GM23338 (cell line): ENCODE results near the gene RBM48. TPM values are rescaled to one million over a fixed set of nuclear protein-coding genes. Genes with fewer than 3 reads are reported as not detected.

Experiments
- ATAC-seq: fragments of 200-7000 bp; cut with Tn5 transposase; 3 replicates; pipeline ENCODE4 v1.9.1; 2020
- DNase-seq: peaks from one replicate; pipeline ENCODE4 v3.0.0-alpha.2; 2015; ENCODE audit warnings: low spot score
- H2AFZ ChIP-seq: fragments of 200-600 bp; sonication (generic); 2 replicates; pipeline ENCODE4 v1.8.0; 2016; ENCODE audit warnings: antibody characterized with exemption, mild to moderate bottlenecking, moderate library complexity
- H3F3A ChIP-seq: fragments of 200-600 bp; sonication (generic); replicated peaks from 2 replicates; pipeline ENCODE4 v1.8.0; 2017; ENCODE audit warnings: antibody characterized with exemption, mixed run types, low read depth
- H3K27ac ChIP-seq: fragments of 200-600 bp; sonication (generic); 2 replicates; pipeline ENCODE4 v1.6.1; 2016; ENCODE audit warnings: low read depth
- H3K27me3 ChIP-seq: fragments of 200-600 bp; sonication (generic); 2 replicates; pipeline ENCODE4 v1.8.0; 2016; ENCODE audit warnings: mild to moderate bottlenecking, mixed run types, moderate library complexity; ENCODE audit not compliant: insufficient read depth
- H3K36me3 ChIP-seq: fragments of 200-600 bp; sonication (generic); 2 replicates; pipeline ENCODE4 v1.8.0; 2016; ENCODE audit warnings: mild to moderate bottlenecking; ENCODE audit not compliant: insufficient read depth
- H3K4me1 ChIP-seq: fragments of 200-600 bp; sonication (generic); 2 replicates; pipeline ENCODE4 v1.8.0; 2016; ENCODE audit warnings: mild to moderate bottlenecking, moderate library complexity; ENCODE audit not compliant: insufficient read depth
- H3K4me2 ChIP-seq: fragments of 200-600 bp; sonication (generic); 2 replicates; pipeline ENCODE4 v1.7.1; 2017; ENCODE audit warnings: mixed run types
- H3K4me3 ChIP-seq: fragments of 200-600 bp; sonication (generic); 2 replicates; pipeline ENCODE4 v1.6.1; 2016; ENCODE audit warnings: mixed run types
- H3K79me2 ChIP-seq: fragments of 200-600 bp; sonication (generic); replicated peaks from 2 replicates; pipeline ENCODE4 v1.8.0; 2017; ENCODE audit warnings: mild to moderate bottlenecking; ENCODE audit not compliant: insufficient read depth
- H3K9me2 ChIP-seq: fragments of 200-600 bp; sonication (generic); 2 replicates; pipeline ENCODE4 v1.8.0; 2017; ENCODE audit not compliant: insufficient read depth
- H4K20me1 ChIP-seq: fragments of 200-600 bp; sonication (generic); replicated peaks from 2 replicates; pipeline ENCODE4 v1.8.0; 2017; ENCODE audit warnings: mild to moderate bottlenecking; ENCODE audit not compliant: insufficient read depth
- H3K27ac Mint-ChIP-seq: 2 replicates; pipeline ENCODE4 v1.8.0; 2020; ENCODE audit warnings: inconsistent platforms, mild to moderate bottlenecking, moderate library complexity, mixed read lengths
- H3K27me3 Mint-ChIP-seq: 3 replicates; pipeline ENCODE4 v1.8.0; 2022; ENCODE audit warnings: low read depth, mild to moderate bottlenecking, moderate library complexity, mixed read lengths, inconsistent platforms; ENCODE audit not compliant: insufficient read depth, poor library complexity
- H3K36me3 Mint-ChIP-seq: 3 replicates; pipeline ENCODE4 v1.8.0; 2021; ENCODE audit warnings: low read depth, mild to moderate bottlenecking, inconsistent platforms, moderate library complexity, mixed read lengths
- H3K4me1 Mint-ChIP-seq: 3 replicates; pipeline ENCODE4 v1.8.0; 2020; ENCODE audit warnings: mild to moderate bottlenecking, inconsistent platforms, mixed read lengths
- H3K4me3 Mint-ChIP-seq: 3 replicates; pipeline ENCODE4 v1.8.0; 2021; ENCODE audit warnings: moderate library complexity, mild to moderate bottlenecking, inconsistent platforms, mixed read lengths
- H3K9me3 Mint-ChIP-seq: 3 replicates; pipeline ENCODE4 v1.8.0; 2020; ENCODE audit warnings: moderate library complexity, mild to moderate bottlenecking, inconsistent platforms, mixed read lengths
- CREB1 ChIP-seq: fragments of 250-450 bp; sonication (Bioruptor Pico); IDR thresholded peaks from 2 replicates; pipeline ENCODE4 v1.5.0; 2020; ENCODE audit warnings: low read depth, mild to moderate bottlenecking, moderate library complexity
- EZH2 ChIP-seq: fragments of 200-600 bp; sonication (generic); IDR thresholded peaks from one replicate; pipeline ENCODE4 v1.8.0; 2017; ENCODE audit warnings: antibody characterized with exemption, mild to moderate bottlenecking, low read depth; ENCODE audit not compliant: unreplicated experiment
- EZH2phosphoT487 ChIP-seq: fragments of 200-600 bp; sonication (generic); IDR thresholded peaks from one replicate; pipeline ENCODE4 v1.8.1; 2018; ENCODE audit warnings: antibody characterized with exemption; ENCODE audit not compliant: unreplicated experiment
- JUNB ChIP-seq: IDR thresholded peaks from one replicate; pipeline ENCODE4 v1.6.1; 2016; ENCODE audit warnings: antibody characterized with exemption; ENCODE audit not compliant: unreplicated experiment
- NANOG ChIP-seq: IDR thresholded peaks from 2 replicates; pipeline ENCODE4 v1.6.1; 2016; ENCODE audit warnings: antibody characterized with exemption, borderline replicate concordance
- POLR2AphosphoS5 ChIP-seq: IDR thresholded peaks from 2 replicates; pipeline ENCODE4 v1.6.1; 2016; ENCODE audit warnings: antibody characterized with exemption, low read depth
- STAT1 ChIP-seq: IDR thresholded peaks from one replicate; pipeline ENCODE4 v1.6.1; 2016; ENCODE audit warnings: antibody characterized with exemption; ENCODE audit not compliant: unreplicated experiment
- ZNF114 ChIP-seq: fragments of 250-450 bp; sonication (Bioruptor Pico); IDR thresholded peaks from 2 replicates; pipeline ENCODE4 v1.5.0; 2020; ENCODE audit warnings: mild to moderate bottlenecking, moderate library complexity
- ZNF331 ChIP-seq: fragments of 250-450 bp; sonication (Bioruptor Pico); IDR thresholded peaks from 2 replicates; pipeline ENCODE4 v1.5.0; 2020; ENCODE audit warnings: low read depth, mild to moderate bottlenecking, moderate library complexity
- polyA plus RNA-seq: library from polyadenylated mRNA; unstranded; fragments of >200 nt; fragmentation: Nextera tagmentation; extraction: Ambion mirVana; gene quantifications from 2 replicates; pipeline ENCODE4 v1.2.1, GENCODE V29; 2016
- total RNA-seq: library from RNA; depleted of rRNA; stranded (reverse); fragments of >200 nt; shearing (Covaris generic); gene quantifications from 2 replicates; pipeline ENCODE4 v1.2.3, GENCODE V29; 2014
- TF ChIP-seq, protein P1 (sequence below), 2 experiments: fragments of 200-600 bp in 1 of 2; sonication (generic) in 1 of 2; conservative IDR thresholded peaks; 2 replicates each; pipeline versions ENCODE4 v1.5.1 to v1.6.1; 2016 to 2017; ENCODE audit warnings: antibody characterized with exemption in 2 of 2, low read depth in 2 of 2, mild to moderate bottlenecking in 2 of 2, moderate library complexity in 1 of 2
- TF ChIP-seq, protein P2 (sequence below): IDR thresholded peaks from one replicate; pipeline ENCODE4 v1.6.1; 2018; ENCODE audit warnings: antibody characterized with exemption; ENCODE audit not compliant: unreplicated experiment
- TF ChIP-seq, protein P3 (sequence below): fragments of 250-450 bp; sonication (Bioruptor Pico); IDR thresholded peaks from 2 replicates; pipeline ENCODE4 v1.5.0; 2020; ENCODE audit warnings: mild to moderate bottlenecking, moderate library complexity
- TF ChIP-seq, protein P4 (sequence below): IDR thresholded peaks from 2 replicates; pipeline ENCODE4 v1.6.1; 2016; ENCODE audit warnings: antibody characterized with exemption

The RBM48 gene
- total and polyA plus RNA-seq, 2 experiments from 2014 or later, result 8.8 to 11.1 TPM

DNA sequence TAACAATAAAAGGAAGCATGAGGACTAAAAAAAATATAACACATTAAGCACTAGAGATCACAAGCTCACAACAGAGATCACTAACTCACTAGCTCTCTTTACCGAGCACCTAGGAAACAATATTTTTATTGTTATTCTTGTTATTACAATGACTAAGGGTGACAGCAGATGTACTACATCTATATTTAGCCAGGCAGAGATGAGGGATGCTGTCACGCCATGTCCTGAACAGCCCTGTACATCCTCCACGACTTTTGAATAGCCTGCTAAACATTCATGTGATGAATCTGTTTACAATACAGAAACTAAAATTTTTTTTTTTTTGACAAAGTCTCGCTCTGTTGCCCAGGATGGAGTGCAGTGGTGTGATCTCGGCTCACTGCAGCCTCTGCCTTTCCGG, 38.9 kb downstream of the RBM48 start (continued):
- TF ChIP-seq CREB1 (CRISPR knock-in tag), result no peak
- TF ChIP-seq STAT1, result no peak
- TF ChIP-seq ZNF331 (CRISPR knock-in tag), result no peak
- no peak for TF ChIP-seq JUNB
- no peak for TF ChIP-seq ZNF114 (CRISPR knock-in tag)

DNA sequence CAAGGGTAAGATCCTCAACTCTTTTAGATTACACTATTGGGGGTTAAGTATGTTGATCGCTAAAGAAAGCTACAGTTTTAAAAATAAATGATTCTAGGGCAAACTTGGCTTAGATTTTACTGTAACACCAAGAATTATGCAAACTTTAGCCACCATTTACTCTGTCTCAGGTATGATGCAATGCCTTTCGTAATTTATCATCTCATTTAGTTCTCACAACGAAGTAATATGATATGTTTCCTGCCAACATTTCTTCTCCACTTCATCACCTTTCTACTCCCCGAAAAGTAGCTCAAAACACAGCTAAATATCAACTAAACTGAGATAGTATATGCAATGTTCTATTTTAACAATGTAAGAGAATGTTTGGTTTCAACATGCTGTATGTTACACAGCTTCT, 40.5 kb downstream of the RBM48 start:
- Histone ChIP-seq H3K27ac (no peak overlapping the region), H2AFZ (no peak overlapping the region), H3K9me2 (no peaks in the 10 kb centered on the region), H3F3A (no peaks in the 10 kb centered on the region), H4K20me1 (no peaks in the 10 kb centered on the region; the same call in none of the 2 replicates), H3K36me3 (peaks cover 16% of the 10 kb centered on the region; the same call in 1 of the 2 replicates), H3K4me3 (no peak overlapping the region), H3K79me2 (0 out of 2 replicates have a peak, but pooled peaks cover 3% of the 10 kb centered on the region), H3K27me3 (no peaks in the 10 kb centered on the region), H3K4me1 (no peaks in the 10 kb centered on the region), H3K4me2 (no peak overlapping the region)
- H3K27me3 Mint-ChIP-seq, result no peaks in the 10 kb centered on the region
- H3K4me1 Mint-ChIP-seq, result no peaks in the 10 kb centered on the region; the same call in 1 of the 3 replicates
- H3K27ac Mint-ChIP-seq, result no peak overlapping the region
- H3K36me3 Mint-ChIP-seq, result peaks cover 44% of the 10 kb centered on the region
- no peak for DNase-seq
- no peaks in the 10 kb centered on the region for H3K9me3 Mint-ChIP-seq
- TF ChIP-seq EZH2, result no peak
- no peak for TF ChIP-seq NANOG
- no peak for TF ChIP-seq ZNF331 (CRISPR knock-in tag)
- no peak for TF ChIP-seq JUNB
- TF ChIP-seq, protein P1, sequence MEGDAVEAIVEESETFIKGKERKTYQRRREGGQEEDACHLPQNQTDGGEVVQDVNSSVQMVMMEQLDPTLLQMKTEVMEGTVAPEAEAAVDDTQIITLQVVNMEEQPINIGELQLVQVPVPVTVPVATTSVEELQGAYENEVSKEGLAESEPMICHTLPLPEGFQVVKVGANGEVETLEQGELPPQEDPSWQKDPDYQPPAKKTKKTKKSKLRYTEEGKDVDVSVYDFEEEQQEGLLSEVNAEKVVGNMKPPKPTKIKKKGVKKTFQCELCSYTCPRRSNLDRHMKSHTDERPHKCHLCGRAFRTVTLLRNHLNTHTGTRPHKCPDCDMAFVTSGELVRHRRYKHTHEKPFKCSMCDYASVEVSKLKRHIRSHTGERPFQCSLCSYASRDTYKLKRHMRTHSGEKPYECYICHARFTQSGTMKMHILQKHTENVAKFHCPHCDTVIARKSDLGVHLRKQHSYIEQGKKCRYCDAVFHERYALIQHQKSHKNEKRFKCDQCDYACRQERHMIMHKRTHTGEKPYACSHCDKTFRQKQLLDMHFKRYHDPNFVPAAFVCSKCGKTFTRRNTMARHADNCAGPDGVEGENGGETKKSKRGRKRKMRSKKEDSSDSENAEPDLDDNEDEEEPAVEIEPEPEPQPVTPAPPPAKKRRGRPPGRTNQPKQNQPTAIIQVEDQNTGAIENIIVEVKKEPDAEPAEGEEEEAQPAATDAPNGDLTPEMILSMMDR (conservative IDR thresholded peaks at IDR 0.05; ENCODE audit: low read depth in 2 of 2), result no peak
- TF ChIP-seq, protein P2, sequence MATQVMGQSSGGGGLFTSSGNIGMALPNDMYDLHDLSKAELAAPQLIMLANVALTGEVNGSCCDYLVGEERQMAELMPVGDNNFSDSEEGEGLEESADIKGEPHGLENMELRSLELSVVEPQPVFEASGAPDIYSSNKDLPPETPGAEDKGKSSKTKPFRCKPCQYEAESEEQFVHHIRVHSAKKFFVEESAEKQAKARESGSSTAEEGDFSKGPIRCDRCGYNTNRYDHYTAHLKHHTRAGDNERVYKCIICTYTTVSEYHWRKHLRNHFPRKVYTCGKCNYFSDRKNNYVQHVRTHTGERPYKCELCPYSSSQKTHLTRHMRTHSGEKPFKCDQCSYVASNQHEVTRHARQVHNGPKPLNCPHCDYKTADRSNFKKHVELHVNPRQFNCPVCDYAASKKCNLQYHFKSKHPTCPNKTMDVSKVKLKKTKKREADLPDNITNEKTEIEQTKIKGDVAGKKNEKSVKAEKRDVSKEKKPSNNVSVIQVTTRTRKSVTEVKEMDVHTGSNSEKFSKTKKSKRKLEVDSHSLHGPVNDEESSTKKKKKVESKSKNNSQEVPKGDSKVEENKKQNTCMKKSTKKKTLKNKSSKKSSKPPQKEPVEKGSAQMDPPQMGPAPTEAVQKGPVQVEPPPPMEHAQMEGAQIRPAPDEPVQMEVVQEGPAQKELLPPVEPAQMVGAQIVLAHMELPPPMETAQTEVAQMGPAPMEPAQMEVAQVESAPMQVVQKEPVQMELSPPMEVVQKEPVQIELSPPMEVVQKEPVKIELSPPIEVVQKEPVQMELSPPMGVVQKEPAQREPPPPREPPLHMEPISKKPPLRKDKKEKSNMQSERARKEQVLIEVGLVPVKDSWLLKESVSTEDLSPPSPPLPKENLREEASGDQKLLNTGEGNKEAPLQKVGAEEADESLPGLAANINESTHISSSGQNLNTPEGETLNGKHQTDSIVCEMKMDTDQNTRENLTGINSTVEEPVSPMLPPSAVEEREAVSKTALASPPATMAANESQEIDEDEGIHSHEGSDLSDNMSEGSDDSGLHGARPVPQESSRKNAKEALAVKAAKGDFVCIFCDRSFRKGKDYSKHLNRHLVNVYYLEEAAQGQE, result no peak
- TF ChIP-seq CREB1 (CRISPR knock-in tag), result no peak
- no peak for TF ChIP-seq ZNF114 (CRISPR knock-in tag)
- TF ChIP-seq, protein P3, sequence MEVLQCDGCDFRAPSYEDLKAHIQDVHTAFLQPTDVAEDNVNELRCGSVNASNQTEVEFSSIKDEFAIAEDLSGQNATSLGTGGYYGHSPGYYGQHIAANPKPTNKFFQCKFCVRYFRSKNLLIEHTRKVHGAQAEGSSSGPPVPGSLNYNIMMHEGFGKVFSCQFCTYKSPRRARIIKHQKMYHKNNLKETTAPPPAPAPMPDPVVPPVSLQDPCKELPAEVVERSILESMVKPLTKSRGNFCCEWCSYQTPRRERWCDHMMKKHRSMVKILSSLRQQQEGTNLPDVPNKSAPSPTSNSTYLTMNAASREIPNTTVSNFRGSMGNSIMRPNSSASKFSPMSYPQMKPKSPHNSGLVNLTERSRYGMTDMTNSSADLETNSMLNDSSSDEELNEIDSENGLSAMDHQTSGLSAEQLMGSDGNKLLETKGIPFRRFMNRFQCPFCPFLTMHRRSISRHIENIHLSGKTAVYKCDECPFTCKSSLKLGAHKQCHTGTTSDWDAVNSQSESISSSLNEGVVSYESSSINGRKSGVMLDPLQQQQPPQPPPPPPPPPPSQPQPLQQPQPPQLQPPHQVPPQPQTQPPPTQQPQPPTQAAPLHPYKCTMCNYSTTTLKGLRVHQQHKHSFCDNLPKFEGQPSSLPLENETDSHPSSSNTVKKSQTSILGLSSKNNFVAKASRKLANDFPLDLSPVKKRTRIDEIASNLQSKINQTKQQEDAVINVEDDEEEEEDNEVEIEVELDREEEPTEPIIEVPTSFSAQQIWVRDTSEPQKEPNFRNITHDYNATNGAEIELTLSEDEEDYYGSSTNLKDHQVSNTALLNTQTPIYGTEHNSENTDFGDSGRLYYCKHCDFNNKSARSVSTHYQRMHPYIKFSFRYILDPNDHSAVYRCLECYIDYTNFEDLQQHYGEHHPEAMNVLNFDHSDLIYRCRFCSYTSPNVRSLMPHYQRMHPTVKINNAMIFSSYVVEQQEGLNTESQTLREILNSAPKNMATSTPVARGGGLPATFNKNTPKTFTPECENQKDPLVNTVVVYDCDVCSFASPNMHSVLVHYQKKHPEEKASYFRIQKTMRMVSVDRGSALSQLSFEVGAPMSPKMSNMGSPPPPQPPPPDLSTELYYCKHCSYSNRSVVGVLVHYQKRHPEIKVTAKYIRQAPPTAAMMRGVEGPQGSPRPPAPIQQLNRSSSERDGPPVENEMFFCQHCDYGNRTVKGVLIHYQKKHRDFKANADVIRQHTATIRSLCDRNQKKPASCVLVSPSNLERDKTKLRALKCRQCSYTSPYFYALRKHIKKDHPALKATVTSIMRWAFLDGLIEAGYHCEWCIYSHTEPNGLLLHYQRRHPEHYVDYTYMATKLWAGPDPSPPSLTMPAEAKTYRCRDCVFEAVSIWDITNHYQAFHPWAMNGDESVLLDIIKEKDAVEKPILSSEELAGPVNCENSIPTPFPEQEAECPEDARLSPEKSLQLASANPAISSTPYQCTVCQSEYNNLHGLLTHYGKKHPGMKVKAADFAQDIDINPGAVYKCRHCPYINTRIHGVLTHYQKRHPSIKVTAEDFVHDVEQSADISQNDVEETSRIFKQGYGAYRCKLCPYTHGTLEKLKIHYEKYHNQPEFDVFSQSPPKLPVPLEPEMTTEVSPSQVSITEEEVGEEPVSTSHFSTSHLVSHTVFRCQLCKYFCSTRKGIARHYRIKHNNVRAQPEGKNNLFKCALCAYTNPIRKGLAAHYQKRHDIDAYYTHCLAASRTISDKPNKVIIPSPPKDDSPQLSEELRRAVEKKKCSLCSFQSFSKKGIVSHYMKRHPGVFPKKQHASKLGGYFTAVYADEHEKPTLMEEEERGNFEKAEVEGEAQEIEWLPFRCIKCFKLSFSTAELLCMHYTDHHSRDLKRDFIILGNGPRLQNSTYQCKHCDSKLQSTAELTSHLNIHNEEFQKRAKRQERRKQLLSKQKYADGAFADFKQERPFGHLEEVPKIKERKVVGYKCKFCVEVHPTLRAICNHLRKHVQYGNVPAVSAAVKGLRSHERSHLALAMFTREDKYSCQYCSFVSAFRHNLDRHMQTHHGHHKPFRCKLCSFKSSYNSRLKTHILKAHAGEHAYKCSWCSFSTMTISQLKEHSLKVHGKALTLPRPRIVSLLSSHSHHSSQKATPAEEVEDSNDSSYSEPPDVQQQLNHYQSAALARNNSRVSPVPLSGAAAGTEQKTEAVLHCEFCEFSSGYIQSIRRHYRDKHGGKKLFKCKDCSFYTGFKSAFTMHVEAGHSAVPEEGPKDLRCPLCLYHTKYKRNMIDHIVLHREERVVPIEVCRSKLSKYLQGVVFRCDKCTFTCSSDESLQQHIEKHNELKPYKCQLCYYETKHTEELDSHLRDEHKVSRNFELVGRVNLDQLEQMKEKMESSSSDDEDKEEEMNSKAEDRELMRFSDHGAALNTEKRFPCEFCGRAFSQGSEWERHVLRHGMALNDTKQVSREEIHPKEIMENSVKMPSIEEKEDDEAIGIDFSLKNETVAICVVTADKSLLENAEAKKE, result no peak
- no peak for TF ChIP-seq POLR2AphosphoS5
- TF ChIP-seq, protein P4, sequence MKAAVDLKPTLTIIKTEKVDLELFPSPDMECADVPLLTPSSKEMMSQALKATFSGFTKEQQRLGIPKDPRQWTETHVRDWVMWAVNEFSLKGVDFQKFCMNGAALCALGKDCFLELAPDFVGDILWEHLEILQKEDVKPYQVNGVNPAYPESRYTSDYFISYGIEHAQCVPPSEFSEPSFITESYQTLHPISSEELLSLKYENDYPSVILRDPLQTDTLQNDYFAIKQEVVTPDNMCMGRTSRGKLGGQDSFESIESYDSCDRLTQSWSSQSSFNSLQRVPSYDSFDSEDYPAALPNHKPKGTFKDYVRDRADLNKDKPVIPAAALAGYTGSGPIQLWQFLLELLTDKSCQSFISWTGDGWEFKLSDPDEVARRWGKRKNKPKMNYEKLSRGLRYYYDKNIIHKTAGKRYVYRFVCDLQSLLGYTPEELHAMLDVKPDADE, result no peak
- no peak for TF ChIP-seq EZH2phosphoT487
- TF ChIP-seq STAT1, result no peak
- no peak for ATAC-seq
- H3K4me3 Mint-ChIP-seq, result no peak overlapping the region
